ENCODE data around the gene C1orf74.

Gene C1orf74

DNA sequence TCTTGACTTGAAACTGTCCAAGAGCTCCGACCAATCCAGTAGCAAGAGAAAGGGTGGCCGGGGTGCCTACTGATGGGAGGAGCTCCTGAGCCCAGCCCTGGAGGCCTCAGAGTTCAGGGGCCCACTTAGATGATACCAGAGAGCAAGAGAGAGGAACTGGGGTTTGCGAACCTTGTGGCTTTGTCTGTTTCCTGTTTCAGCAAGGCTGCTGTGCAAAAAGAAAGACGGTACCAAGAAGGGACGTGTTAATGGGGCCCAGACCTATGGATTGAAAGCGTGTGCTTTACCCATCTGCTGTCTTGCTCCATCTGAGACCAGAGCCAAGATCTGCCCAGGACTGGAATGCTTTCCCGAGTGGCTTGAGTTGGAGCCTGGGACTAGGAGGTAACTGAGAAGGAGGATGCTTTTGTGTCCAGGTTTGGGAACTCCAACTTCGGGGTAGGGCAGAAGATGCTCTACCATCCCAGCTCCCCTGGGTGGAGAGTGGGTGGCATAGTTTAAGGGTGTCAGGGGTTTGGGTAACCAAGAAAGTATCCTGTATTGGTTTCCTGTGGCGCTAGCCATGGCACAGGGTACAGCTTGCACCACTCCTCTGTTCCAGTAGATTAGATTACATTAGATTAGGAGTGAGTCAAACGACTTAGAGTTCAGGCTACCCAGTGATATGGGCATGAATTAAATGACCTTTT is 28.3 kb downstream of the C1orf74 start, which contains the start of gene TRAF3IP3:
TSS of gene TRAF3IP3 (plus strand) at position 128 of the 689 bp plus-strand sequence. CDS start 3,987 bp downstream, outside the sequence.
- H3K4me3 ChIP-seq (ENCODE audit: low read length), result no peak within 1 kb of the TSS
- no peak for DNase-seq (ENCODE audit: low read depth)
- no peak for TF ChIP-seq CTCF (IDR thresholded peaks at IDR 0.05; ENCODE audit: insufficient read depth, low read depth, low read length, missing control alignments)

- no peak overlapping the region for H3K4me3 ChIP-seq (ENCODE audit: low read length)
- TF ChIP-seq CTCF (IDR thresholded peaks at IDR 0.05; ENCODE audit: insufficient read depth, low read depth, low read length, missing control alignments), result no peak
- no peak for DNase-seq (ENCODE audit: low read depth)
Observed at GRCh38 chr1:209755256-209755655, 29.1 kb downstream of the C1orf74 start.

DNA sequence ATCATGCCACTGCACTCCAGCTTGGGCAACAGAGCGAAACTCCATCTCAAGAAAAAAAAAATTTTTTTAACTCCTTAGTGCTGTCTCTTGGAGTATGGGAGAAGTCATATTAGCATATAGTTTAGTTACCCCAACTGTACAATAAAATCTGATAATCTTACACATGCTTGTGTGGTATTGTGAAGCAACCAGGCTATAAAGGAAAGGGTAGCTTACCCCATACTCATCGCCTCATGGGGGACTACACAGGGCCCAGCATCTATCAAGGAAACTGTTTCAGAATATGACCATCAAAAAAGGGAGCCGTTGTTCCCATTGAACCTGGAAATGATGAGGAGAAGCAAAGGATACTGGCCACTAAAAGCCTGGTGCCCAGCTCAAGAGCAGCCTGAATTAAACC is 31.5 kb downstream of the C1orf74 start:
- no peak for DNase-seq (ENCODE audit: low read depth)
- H3K4me3 ChIP-seq (ENCODE audit: low read length), result no peak overlapping the region
- no peak for TF ChIP-seq CTCF (IDR thresholded peaks at IDR 0.05; ENCODE audit: insufficient read depth, low read depth, low read length, missing control alignments)

- TF ChIP-seq CTCF (IDR thresholded peaks at IDR 0.05; ENCODE audit: insufficient read depth, low read depth, low read length, missing control alignments), result no peak
- no peak for DNase-seq (ENCODE audit: low read depth)
Observed at GRCh38 chr1:209751627-209752231, 32.6 kb downstream of the C1orf74 start.

GRCh38 chr1:209749670-209750323 is 34.6 kb downstream of the C1orf74 start:
- no peak for TF ChIP-seq CTCF (IDR thresholded peaks at IDR 0.05; ENCODE audit: insufficient read depth, low read depth, low read length, missing control alignments)
- DNase-seq (ENCODE audit: low read depth), result no peak
- H3K4me3 ChIP-seq (ENCODE audit: low read length), result no peak overlapping the region

More at GRCh38 chr1:209751627-209752231, 32.6 kb downstream of the C1orf74 start:
- H3K4me3 ChIP-seq (ENCODE audit: low read length), result no peak overlapping the region

DNA sequence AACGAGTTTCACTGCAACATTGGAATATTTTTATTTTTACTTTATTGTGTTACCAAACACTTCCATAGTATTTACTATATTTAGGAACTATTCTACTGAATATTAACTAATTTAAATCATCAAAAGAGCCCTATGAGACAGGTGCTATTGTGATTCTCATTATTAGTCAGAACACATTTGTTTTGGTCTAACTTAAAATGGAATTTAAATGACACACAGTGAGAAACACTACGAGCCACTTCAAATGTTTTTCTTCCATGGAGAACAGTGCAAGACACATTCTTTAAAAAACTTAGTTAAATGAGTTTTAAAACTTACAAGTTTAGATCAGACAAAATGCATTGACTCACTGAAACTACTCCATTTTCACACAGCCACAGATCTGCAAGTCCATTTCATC is 35.2 kb downstream of the C1orf74 start:
- no peak for DNase-seq (ENCODE audit: low read depth)
- TF ChIP-seq CTCF (IDR thresholded peaks at IDR 0.05; ENCODE audit: insufficient read depth, low read depth, low read length, missing control alignments), result no peak
- no peak overlapping the region for H3K4me3 ChIP-seq (ENCODE audit: low read length)

Measured in epithelial cell of esophagus (primary cell).